PC-3 (cell line): ENCODE measurements around the gene TMTC1.

Experiments used
- EZH2 ChIP-seq: fragments of 300-600 bp; sonication (generic); IDR thresholded peaks from one replicate; pipeline ENCODE4 v1.6.1; 2017; ENCODE audit warnings: antibody characterized with exemption, mild to moderate bottlenecking, low read length; ENCODE audit not compliant: unreplicated experiment
- TF ChIP-seq, protein P1 (sequence below): fragments of 300-600 bp; sonication (generic); conservative IDR thresholded peaks from 2 replicates; pipeline ENCODE4 v1.5.1; 2017; ENCODE audit warnings: antibody characterized with exemption, low read depth, mild to moderate bottlenecking, low read length

DNA sequence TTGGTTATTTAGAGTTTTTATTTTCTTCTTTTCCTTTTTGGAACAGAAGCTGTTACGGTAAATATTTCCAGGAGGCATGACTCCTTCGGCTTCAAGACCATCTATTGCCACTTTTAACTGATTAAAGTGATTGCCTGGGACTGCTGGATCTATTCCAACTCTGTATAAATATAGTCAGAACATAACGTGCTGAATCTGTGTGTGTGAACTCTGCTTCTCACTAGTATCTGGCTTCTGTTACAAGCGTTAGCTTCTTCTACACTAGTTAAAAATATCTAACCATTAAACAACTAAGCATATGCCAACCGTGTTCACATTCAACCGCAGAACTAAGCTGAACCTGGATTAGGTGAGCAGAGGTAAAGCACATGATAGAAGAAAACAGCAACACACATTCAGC lies 49.0 kb downstream of the TMTC1 start:
- TF ChIP-seq, protein P1, sequence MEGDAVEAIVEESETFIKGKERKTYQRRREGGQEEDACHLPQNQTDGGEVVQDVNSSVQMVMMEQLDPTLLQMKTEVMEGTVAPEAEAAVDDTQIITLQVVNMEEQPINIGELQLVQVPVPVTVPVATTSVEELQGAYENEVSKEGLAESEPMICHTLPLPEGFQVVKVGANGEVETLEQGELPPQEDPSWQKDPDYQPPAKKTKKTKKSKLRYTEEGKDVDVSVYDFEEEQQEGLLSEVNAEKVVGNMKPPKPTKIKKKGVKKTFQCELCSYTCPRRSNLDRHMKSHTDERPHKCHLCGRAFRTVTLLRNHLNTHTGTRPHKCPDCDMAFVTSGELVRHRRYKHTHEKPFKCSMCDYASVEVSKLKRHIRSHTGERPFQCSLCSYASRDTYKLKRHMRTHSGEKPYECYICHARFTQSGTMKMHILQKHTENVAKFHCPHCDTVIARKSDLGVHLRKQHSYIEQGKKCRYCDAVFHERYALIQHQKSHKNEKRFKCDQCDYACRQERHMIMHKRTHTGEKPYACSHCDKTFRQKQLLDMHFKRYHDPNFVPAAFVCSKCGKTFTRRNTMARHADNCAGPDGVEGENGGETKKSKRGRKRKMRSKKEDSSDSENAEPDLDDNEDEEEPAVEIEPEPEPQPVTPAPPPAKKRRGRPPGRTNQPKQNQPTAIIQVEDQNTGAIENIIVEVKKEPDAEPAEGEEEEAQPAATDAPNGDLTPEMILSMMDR, result no peak
- TF ChIP-seq EZH2, result no peak
